ENCODE results near the gene ETNK2. TPM values are rescaled to one million over a fixed set of nuclear protein-coding genes. Genes with fewer than 3 reads are reported as not detected.

The ETNK2 gene
- polyA plus RNA-seq, 3 donors, result not detected

GRCh38 chr1:204087893-204088528, 63.8 kb downstream of the ETNK2 start:
- peaks cover 2 to 13% (median 11%) of the 10 kb centered on the region in 3 donors for H3K27me3 Mint-ChIP-seq (ENCODE audit: low read depth in 3 of 3)
- H3K27ac ChIP-seq (ENCODE audit: low read depth in 1 of 2, low read length in 2 of 2), result no peak overlapping the region
- H3K4me3 ChIP-seq (replicated peaks in 1 of 3; ENCODE audit: low read depth in 2 of 3, low read length in 3 of 3), result no peak overlapping the region
- no peak overlapping the region for H2AFZ ChIP-seq (ENCODE audit: insufficient read depth, low read depth, low read length, poor library complexity, severe bottlenecking)
- no peaks in the 10 kb centered on the region for H3K79me2 ChIP-seq (ENCODE audit: insufficient read depth, low read length)
- DNase-seq, result no peak
- intact Hi-C loops (cut with micrococcal nuclease), result no loop called here
- H3K4me2 ChIP-seq (replicated peaks; ENCODE audit: extremely low read depth, low read length, poor library complexity, severe bottlenecking), result no peak overlapping the region
- H3K9ac ChIP-seq (ENCODE audit: insufficient read depth, low read length, poor library complexity, severe bottlenecking), result no peak overlapping the region
- no peaks in the 10 kb centered on the region for H3K9me3 ChIP-seq (replicated peaks in 1 of 2; ENCODE audit: control insufficient read depth in 1 of 2, insufficient read depth in 1 of 2, low read length in 2 of 2)
- H3K9me3 Mint-ChIP-seq, result no peaks in the 10 kb centered on the region
- H3K36me3 ChIP-seq (replicated peaks in 1 of 2; ENCODE audit: control insufficient read depth in 1 of 2, insufficient read depth in 2 of 2, low read length in 2 of 2), result no peaks in the 10 kb centered on the region
- no peaks in the 10 kb centered on the region for H3K27me3 ChIP-seq (ENCODE audit: control insufficient read depth in 2 of 2, insufficient read depth in 2 of 2, low read length in 2 of 2)
- WGBS (ENCODE audit: insufficient coverage), result 92% methylated on average over 6 of the region's 7 CpGs
- no peaks in the 10 kb centered on the region for H4K20me1 ChIP-seq (ENCODE audit: insufficient read depth, low read length)
- no peak overlapping the region for H3K4me3 Mint-ChIP-seq
- H3K4me1 ChIP-seq (ENCODE audit: control insufficient read depth in 1 of 2, insufficient read depth in 2 of 2, low read length in 2 of 2), result no peaks in the 10 kb centered on the region
- TF ChIP-seq, protein P1, sequence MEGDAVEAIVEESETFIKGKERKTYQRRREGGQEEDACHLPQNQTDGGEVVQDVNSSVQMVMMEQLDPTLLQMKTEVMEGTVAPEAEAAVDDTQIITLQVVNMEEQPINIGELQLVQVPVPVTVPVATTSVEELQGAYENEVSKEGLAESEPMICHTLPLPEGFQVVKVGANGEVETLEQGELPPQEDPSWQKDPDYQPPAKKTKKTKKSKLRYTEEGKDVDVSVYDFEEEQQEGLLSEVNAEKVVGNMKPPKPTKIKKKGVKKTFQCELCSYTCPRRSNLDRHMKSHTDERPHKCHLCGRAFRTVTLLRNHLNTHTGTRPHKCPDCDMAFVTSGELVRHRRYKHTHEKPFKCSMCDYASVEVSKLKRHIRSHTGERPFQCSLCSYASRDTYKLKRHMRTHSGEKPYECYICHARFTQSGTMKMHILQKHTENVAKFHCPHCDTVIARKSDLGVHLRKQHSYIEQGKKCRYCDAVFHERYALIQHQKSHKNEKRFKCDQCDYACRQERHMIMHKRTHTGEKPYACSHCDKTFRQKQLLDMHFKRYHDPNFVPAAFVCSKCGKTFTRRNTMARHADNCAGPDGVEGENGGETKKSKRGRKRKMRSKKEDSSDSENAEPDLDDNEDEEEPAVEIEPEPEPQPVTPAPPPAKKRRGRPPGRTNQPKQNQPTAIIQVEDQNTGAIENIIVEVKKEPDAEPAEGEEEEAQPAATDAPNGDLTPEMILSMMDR (IDR thresholded peaks at IDR 0.05), result no peak
- H3K36me3 Mint-ChIP-seq, result no peaks in the 10 kb centered on the region
- H3K27ac Mint-ChIP-seq, result no peak overlapping the region
- H3K4me1 Mint-ChIP-seq, result no peaks in the 10 kb centered on the region

DNA sequence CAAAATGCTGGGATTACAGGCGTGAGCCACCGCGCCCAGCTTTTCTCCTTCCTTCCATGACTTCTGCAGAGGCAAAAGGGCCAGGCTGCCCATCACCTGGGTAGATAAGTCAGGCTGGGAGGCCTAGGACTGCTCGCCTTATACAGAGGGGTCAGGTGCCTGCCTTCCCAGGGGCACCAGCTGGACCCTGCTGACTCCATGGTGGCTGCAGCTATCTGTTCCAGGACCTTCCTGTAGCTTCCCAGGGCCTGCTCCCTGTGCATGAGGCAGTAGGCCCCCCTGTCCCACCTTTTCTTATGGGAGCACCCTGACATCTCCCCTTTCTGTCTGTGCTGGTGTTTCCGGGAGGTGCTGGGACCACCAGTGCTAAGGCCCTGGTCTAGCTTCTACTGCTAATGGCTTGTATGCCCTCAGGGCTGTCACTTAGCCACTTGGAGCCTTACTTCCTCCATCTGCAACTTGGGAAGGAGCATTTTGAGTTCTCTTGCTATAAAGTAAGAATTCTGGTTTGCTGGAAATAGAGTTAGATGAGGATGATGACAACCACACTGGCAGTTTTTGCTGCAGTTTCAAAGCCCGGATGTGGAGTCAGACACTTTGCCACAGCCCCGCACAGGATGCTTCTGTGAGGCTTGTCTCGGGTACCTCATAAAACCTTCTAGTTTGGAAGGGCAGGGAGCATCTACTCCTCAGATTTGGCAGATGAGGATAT, 64.5 kb downstream of the ETNK2 start:
- no peak for DNase-seq
- Mint-ChIP-seq H3K4me3 (no peak overlapping the region), H3K27me3 (ENCODE audit: low read depth in 3 of 3) (peaks cover 2 to 13% (median 13%) of the 10 kb centered on the region in 3 donors), H3K4me1 (no peaks in the 10 kb centered on the region), H3K9me3 (no peaks in the 10 kb centered on the region), H3K27ac (no peak overlapping the region), H3K36me3 (no peaks in the 10 kb centered on the region)
- Histone ChIP-seq H3K27ac (ENCODE audit: low read depth in 1 of 2, low read length in 2 of 2) (no peak overlapping the region), H3K79me2 (ENCODE audit: insufficient read depth, low read length) (no peaks in the 10 kb centered on the region), H3K9me3 (replicated peaks in 1 of 2; ENCODE audit: control insufficient read depth in 1 of 2, insufficient read depth in 1 of 2, low read length in 2 of 2) (no peaks in the 10 kb centered on the region), H3K27me3 (ENCODE audit: control insufficient read depth in 2 of 2, insufficient read depth in 2 of 2, low read length in 2 of 2) (no peaks in the 10 kb centered on the region), H4K20me1 (ENCODE audit: insufficient read depth, low read length) (no peaks in the 10 kb centered on the region), H2AFZ (ENCODE audit: insufficient read depth, low read depth, low read length, poor library complexity, severe bottlenecking) (no peak overlapping the region), H3K4me3 (replicated peaks in 1 of 3; ENCODE audit: low read depth in 2 of 3, low read length in 3 of 3) (no peak overlapping the region), H3K4me1 (ENCODE audit: control insufficient read depth in 1 of 2, insufficient read depth in 2 of 2, low read length in 2 of 2) (no peaks in the 10 kb centered on the region), H3K36me3 (replicated peaks in 1 of 2; ENCODE audit: control insufficient read depth in 1 of 2, insufficient read depth in 2 of 2, low read length in 2 of 2) (no peaks in the 10 kb centered on the region), H3K9ac (ENCODE audit: insufficient read depth, low read length, poor library complexity, severe bottlenecking) (no peak overlapping the region), H3K4me2 (replicated peaks; ENCODE audit: extremely low read depth, low read length, poor library complexity, severe bottlenecking) (no peak overlapping the region)
- WGBS (ENCODE audit: insufficient coverage), result 89% methylated on average over 4 of the region's 8 CpGs
- TF ChIP-seq, protein P1 (IDR thresholded peaks at IDR 0.05), result no peak
- intact Hi-C loops (cut with micrococcal nuclease), result no loop called here
